Gastrocnemius medialis (tissue), 4 donors: ENCODE results near the gene PCSK5.

Source experiments
- CTCF ChIP-seq, 5 experiments: fragments of 450-650 bp in 3 of 5; fragments of 200-600 bp in 2 of 5; sonication (generic) in 2 of 5; IDR thresholded peaks in 4 of 5; conservative IDR thresholded peaks in 1 of 5; 1 replicate in 4 of 5; 2 replicates in 1 of 5; pipeline ENCODE4 v1.5.1; 2016 to 2019; ENCODE audit warnings: antibody characterized with exemption in 5 of 5, mild to moderate bottlenecking in 3 of 5, moderate library complexity in 3 of 5
- POLR2A ChIP-seq, 2 donors: fragments of 450-650 bp; IDR thresholded peaks; one replicate each; pipeline ENCODE4 v1.6.1; 2017; ENCODE audit warnings: antibody characterized with exemption in 2 of 2, mild to moderate bottlenecking in 2 of 2, moderate library complexity in 2 of 2

- TF ChIP-seq CTCF (IDR thresholded peaks at IDR 0.05 in 4 of 5, conservative IDR thresholded peaks at IDR 0.05 in 1 of 5), result no peak
- TF ChIP-seq POLR2A (IDR thresholded peaks at IDR 0.05), result no peak
These were observed 504.4 kb downstream of the PCSK5 start for GRCh38 chr9:76394960-76395252.
